ENCODE measurements around the gene GREM2.

DNA sequence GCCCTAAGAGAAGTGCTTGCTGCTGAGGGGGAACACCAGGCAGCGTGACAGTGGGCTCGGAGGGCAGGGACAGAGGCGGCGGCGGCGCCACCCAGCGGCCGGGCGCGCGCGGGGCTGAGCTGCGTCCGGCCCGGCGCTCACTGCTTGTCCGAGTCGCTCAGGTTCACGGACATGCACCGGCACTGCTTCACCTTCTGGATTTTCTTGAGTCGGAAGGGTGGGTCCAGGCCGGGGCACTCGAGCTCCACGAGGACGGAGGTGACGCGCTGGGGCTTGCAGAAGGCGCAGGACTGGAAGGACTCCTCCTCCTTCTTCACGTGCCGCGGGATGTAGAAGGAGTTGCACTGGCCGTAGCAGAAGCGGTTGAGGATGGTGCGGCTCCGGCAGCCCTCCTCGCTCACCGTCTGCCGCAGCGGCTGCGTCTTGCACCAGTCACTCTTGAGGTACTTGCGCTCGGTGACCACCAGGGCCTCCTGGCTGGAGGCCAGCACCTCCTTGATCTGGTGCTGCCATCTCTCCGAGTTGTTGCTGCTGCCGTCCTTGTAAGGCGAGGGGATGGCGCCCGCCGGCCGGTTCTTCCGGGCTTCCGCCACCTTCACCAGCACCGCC lies 119.0 kb downstream of the GREM2 start:
- TF ChIP-seq SUZ12 (IDR thresholded peaks at IDR 0.05; ENCODE audit: extremely low read depth, insufficient read depth, insufficient read length) (no peak), YY1 (IDR thresholded peaks at IDR 0.05; ENCODE audit: insufficient read depth, insufficient read length) (no peak)

Measured in NT2/D1 (cell line).